ENCODE data around the gene RDH14. TPM values are rescaled to one million over a fixed set of nuclear protein-coding genes. Genes with fewer than 3 reads are reported as not detected.
A peak's percentile ranks its signal among the peaks of the same experiment; 100 is the strongest.

RDH14 gene
- total and polyA plus RNA-seq, 2 experiments from 2014 or later: 29.8 to 32.5 TPM

GRCh38 chr2:18550433-18550832 lies 10.0 kb downstream of the RDH14 start:
- Histone ChIP-seq H4K20me1 (ENCODE audit: insufficient read depth) (no peaks in the 10 kb centered on the region), H3K4me1 (ENCODE audit: insufficient read depth) (peaks cover 38% of the 10 kb centered on the region), H3K9ac (no peak overlapping the region), H3K9me3 (ENCODE audit: low read depth) (no peaks in the 10 kb centered on the region), H3K9me2 (ENCODE audit: insufficient read depth) (no peaks in the 10 kb centered on the region; the same call in 1 of the 2 replicates), H3K4me3 (no peak overlapping the region), H3F3A (ENCODE audit: insufficient read depth) (peaks cover 14% of the 10 kb centered on the region; the same call in 1 of the 2 replicates), H3K4me2 (ENCODE audit: unreplicated experiment) (no peak overlapping the region), H3K27me3 (replicated peaks; ENCODE audit: insufficient read depth) (no peaks in the 10 kb centered on the region), H3K36me3 (ENCODE audit: low read depth) (peaks cover 9% of the 10 kb centered on the region; the same call in 1 of the 2 replicates), H3K79me2 (ENCODE audit: insufficient read depth) (no peaks in the 10 kb centered on the region; the same call in 1 of the 2 replicates), H2AFZ (no peak overlapping the region), H3K27ac (no peak overlapping the region)
- in situ Hi-C loops (cut with MboI): no loop called here
- TF ChIP-seq EZH2 (IDR thresholded peaks at IDR 0.05; ENCODE audit: insufficient read depth, poor library complexity, severe bottlenecking) (no peak), EZH2phosphoT487 (IDR thresholded peaks at IDR 0.05; ENCODE audit: insufficient read depth, low read depth) (no peak)
- 68 to 80% methylated on average over 2 of the region's 2 CpGs for WGBS, 2 experiments (ENCODE audit: low coverage in 1 of 2, low lambda C conversion rate in 2 of 2, missing lambda C conversion rate in 2 of 2)
- DNase-seq: no peak

- H3K79me2 ChIP-seq (ENCODE audit: insufficient read depth): no peaks in the 10 kb centered on the region; the same call in 1 of the 2 replicates
- H3K4me3 ChIP-seq: no peak overlapping the region
- no peak for DNase-seq
- no peak overlapping the region for H2AFZ ChIP-seq
- no peaks in the 10 kb centered on the region for H4K20me1 ChIP-seq (ENCODE audit: insufficient read depth)
- no peaks in the 10 kb centered on the region for H3K36me3 ChIP-seq (ENCODE audit: low read depth)
- no peak overlapping the region for H3K9ac ChIP-seq
- H3K27ac ChIP-seq: no peak overlapping the region
- H3K27me3 ChIP-seq (replicated peaks; ENCODE audit: insufficient read depth): no peaks in the 10 kb centered on the region
- in situ Hi-C loops (cut with MboI): no loop called here
- H3K9me3 ChIP-seq (ENCODE audit: low read depth): no peaks in the 10 kb centered on the region
- no peak overlapping the region for H3K4me2 ChIP-seq (ENCODE audit: unreplicated experiment)
- H3F3A ChIP-seq (ENCODE audit: insufficient read depth): peaks cover 21% of the 10 kb centered on the region; the same call in 1 of the 2 replicates
- peaks cover 41% of the 10 kb centered on the region for H3K4me1 ChIP-seq (ENCODE audit: insufficient read depth)
- 71 to 72% methylated on average over 2 of the region's 2 CpGs for WGBS, 2 experiments (ENCODE audit: low coverage in 1 of 2, low lambda C conversion rate in 2 of 2, missing lambda C conversion rate in 2 of 2)
- no peaks in the 10 kb centered on the region; the same call in 1 of the 2 replicates for H3K9me2 ChIP-seq (ENCODE audit: insufficient read depth)
- TF ChIP-seq EZH2 (IDR thresholded peaks at IDR 0.05; ENCODE audit: insufficient read depth, poor library complexity, severe bottlenecking) (no peak), EZH2phosphoT487 (IDR thresholded peaks at IDR 0.05; ENCODE audit: insufficient read depth, low read depth) (no peak)
These were observed 11.4 kb downstream of the RDH14 start for GRCh38 chr2:18549083-18549482.

- no peak for TF ChIP-seq EZH2phosphoT487 (IDR thresholded peaks at IDR 0.05; ENCODE audit: insufficient read depth, low read depth)
- no peak for TF ChIP-seq EZH2 (IDR thresholded peaks at IDR 0.05; ENCODE audit: insufficient read depth, poor library complexity, severe bottlenecking)
- peaks cover 41% of the 10 kb centered on the region for H3K4me1 ChIP-seq (ENCODE audit: insufficient read depth)
- H3K4me3 ChIP-seq: no peak overlapping the region
- in situ Hi-C loops (cut with MboI): no loop called here
- no peak overlapping the region for H2AFZ ChIP-seq
- DNase-seq: no peak
- peaks cover 20% of the 10 kb centered on the region; the same call in 1 of the 2 replicates for H3F3A ChIP-seq (ENCODE audit: insufficient read depth)
- H3K4me2 ChIP-seq (ENCODE audit: unreplicated experiment): no peak overlapping the region
- H3K9ac ChIP-seq: no peak overlapping the region
- 69 to 71% methylated on average over 1 of the region's 1 CpG for WGBS, 2 experiments (ENCODE audit: low coverage in 1 of 2, low lambda C conversion rate in 2 of 2, missing lambda C conversion rate in 2 of 2)
- H4K20me1 ChIP-seq (ENCODE audit: insufficient read depth): no peaks in the 10 kb centered on the region
- no peaks in the 10 kb centered on the region for H3K9me3 ChIP-seq (ENCODE audit: low read depth)
- H3K27ac ChIP-seq: no peak overlapping the region
- H3K36me3 ChIP-seq (ENCODE audit: low read depth): no peaks in the 10 kb centered on the region
- no peaks in the 10 kb centered on the region; the same call in 1 of the 2 replicates for H3K9me2 ChIP-seq (ENCODE audit: insufficient read depth)
- no peaks in the 10 kb centered on the region for H3K79me2 ChIP-seq (ENCODE audit: insufficient read depth)
- no peaks in the 10 kb centered on the region for H3K27me3 ChIP-seq (replicated peaks; ENCODE audit: insufficient read depth)
These were observed 11.8 kb downstream of the RDH14 start for GRCh38 chr2:18548621-18549020.

GRCh38 chr2:18546567-18546966 lies 13.9 kb downstream of the RDH14 start:
- H3K9me3 ChIP-seq (ENCODE audit: low read depth): no peaks in the 10 kb centered on the region
- no peak overlapping the region for H3K9ac ChIP-seq
- H3K79me2 ChIP-seq (ENCODE audit: insufficient read depth): no peaks in the 10 kb centered on the region
- peak overlapping the region; percentile 14; the same call in 1 of the 2 replicates for H2AFZ ChIP-seq
- TF ChIP-seq EZH2 (IDR thresholded peaks at IDR 0.05; ENCODE audit: insufficient read depth, poor library complexity, severe bottlenecking) (no peak), EZH2phosphoT487 (IDR thresholded peaks at IDR 0.05; ENCODE audit: insufficient read depth, low read depth) (no peak)
- peaks cover 8% of the 10 kb centered on the region; the same call in 1 of the 2 replicates for H3F3A ChIP-seq (ENCODE audit: insufficient read depth)
- DNase-seq: no peak
- no peaks in the 10 kb centered on the region for H3K27me3 ChIP-seq (replicated peaks; ENCODE audit: insufficient read depth)
- no peaks in the 10 kb centered on the region; the same call in 1 of the 2 replicates for H3K9me2 ChIP-seq (ENCODE audit: insufficient read depth)
- H3K27ac ChIP-seq: no peak overlapping the region
- in situ Hi-C loops (cut with MboI): no loop called here
- no peak overlapping the region for H3K4me3 ChIP-seq
- peaks cover 25% of the 10 kb centered on the region; the same call in 1 of the 2 replicates for H3K4me1 ChIP-seq (ENCODE audit: insufficient read depth)
- H3K36me3 ChIP-seq (ENCODE audit: low read depth): no peaks in the 10 kb centered on the region
- 86% methylated on average over 2 of the region's 2 CpGs for WGBS, 2 experiments (ENCODE audit: low coverage in 1 of 2, low lambda C conversion rate in 2 of 2, missing lambda C conversion rate in 2 of 2)
- H3K4me2 ChIP-seq (ENCODE audit: unreplicated experiment): no peak overlapping the region
- no peaks in the 10 kb centered on the region for H4K20me1 ChIP-seq (ENCODE audit: insufficient read depth)
